Measurements from ENCODE around the gene CDH24.

Gene CDH24

GRCh38 chr14:23089498-23090253 lies 32.4 kb upstream of the CDH24 start:
- peak; percentile 22 for DNase-seq

- no peak for DNase-seq
Measured at GRCh38 chr14:23086565-23086964, 29.2 kb upstream of the CDH24 start.

DNA sequence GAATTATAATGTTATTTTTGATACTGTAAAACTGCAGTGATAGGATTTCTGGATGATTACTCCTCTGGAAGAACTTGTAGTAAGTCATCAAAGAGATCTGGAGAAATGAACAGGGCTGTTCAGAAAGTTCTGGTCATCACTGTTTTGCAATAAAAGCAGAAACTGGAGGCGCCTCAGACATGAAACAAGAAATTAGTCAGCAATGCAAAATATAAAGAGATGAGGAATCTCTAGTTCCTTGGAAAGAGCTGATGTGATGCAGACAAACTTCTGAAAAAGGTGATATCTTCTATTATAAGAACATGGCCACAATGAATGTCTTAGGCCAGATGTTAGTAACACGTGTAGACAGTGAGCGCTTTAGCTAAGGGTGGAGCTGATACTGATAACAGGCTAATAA lies 28.1 kb upstream of the CDH24 start:
- DNase-seq = no peak

DNA sequence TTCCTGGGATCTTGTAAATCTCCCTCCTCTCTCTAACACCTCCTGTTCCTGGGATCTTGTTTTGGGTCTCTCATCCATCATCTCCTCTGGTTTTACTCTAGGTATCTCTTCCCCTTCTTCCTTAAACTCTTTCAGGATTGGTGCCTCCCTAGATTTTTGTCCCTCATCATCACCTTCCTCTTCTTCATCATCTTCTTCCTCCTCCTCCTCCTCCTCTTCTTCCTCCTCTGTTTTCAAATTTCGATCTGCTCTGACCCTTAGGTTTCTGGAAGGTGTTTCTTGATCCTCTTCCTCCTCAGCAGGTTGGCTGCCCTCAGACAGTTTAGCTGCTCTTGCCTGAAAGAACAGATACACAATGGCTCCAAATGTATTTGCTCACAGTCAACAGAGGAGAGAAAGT lies 23.2 kb upstream of the CDH24 start:
- DNase-seq = no peak

- no peak for DNase-seq
Measured at GRCh38 chr14:23079716-23080115, 22.4 kb upstream of the CDH24 start.

DNA sequence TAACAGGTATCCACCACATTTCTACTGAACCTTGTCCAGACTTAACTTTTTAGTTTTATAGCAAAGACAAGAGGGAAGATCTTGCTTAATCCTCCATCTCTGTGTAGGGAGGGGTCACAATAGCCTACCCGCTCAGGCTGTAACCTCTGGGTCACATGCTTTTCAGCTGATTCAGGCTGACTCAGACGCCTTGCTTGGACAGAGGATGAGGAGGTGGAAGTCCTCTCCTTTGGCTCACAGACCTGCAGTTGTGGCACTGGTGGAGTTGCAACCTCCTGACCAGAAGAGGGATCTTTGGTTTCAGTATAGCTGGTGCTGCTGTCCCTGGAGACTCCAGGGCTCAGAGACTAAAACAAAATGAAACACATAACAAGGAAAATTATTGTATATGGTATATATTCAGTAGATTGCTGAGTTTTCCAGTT lies 21.4 kb upstream of the CDH24 start:
- DNase-seq = no peak

DNA sequence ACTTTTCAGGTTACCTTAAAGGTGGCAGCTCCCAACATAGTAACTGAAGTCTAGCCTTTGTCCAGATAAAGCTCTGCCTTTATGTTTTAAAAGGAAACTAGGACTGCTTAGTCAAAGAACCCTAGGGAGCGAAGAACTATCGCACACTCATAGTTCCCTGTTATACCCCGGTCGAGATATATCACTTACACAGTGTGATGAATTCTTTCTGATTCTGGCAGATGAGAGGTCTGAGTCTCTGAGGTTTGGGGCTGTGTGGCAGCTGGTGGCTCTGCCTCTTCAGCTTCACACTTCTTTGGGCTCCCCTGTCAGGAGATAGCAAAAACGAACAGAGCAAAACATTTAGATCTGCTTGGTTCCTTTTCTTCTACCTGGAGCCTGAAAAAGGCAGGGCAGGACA lies 20.6 kb upstream of the CDH24 start:
- no peak for DNase-seq

GRCh38 chr14:23076785-23077408 lies 19.6 kb upstream of the CDH24 start:
- DNase-seq = no peak

DNA sequence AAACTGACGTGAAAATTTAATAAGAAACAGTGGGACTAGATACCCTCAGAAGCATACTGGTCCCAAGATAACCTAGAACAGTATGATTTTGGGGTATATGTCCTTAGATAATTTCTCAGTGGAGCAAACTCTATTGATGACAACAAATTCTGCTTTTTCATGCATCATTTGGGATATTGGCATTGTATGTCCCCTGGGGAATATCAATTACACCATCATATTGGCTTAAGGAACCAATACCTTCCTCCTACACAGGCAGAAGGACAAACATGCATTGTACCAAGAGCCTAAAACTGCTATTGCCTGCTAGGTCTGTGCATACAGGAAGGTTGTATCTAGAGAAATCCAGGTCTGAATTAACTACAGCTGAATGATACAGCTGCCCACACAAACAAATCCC lies 17.6 kb upstream of the CDH24 start:
- DNase-seq = no peak

- DNase-seq = no peak
Measured at GRCh38 chr14:23071921-23072539, 14.7 kb upstream of the CDH24 start.

GRCh38 chr14:23071244-23071920 lies 14.1 kb upstream of the CDH24 start:
- peak; percentile 92 for DNase-seq

GRCh38 chr14:23070262-23071129 lies 13.2 kb upstream of the CDH24 start:
- DNase-seq = no peak

DNA sequence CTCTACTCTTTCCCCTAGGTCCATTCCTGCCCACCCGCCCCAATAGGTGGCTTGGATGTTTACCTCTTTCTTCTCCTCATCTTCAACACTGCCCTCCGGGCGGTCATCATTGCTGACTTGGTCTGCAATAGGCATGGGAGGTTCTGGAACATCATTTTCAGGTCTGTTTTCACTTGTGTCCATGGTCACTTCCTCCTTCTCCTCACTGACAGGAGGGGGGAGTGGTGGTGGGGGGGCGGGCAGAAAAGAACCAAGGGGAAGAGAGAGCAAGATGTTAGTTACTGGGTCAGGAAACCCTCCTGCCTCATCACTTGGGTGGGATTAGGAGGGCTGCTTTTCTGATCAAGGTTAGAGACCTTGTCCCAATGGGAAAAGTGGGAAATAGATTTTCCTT lies 12.1 kb upstream of the CDH24 start:
- DNase-seq = no peak

- peak; percentile 88 for DNase-seq
Measured at GRCh38 chr14:23068789-23069412, 11.6 kb upstream of the CDH24 start.

GRCh38 chr14:23067847-23068788 lies 10.8 kb upstream of the CDH24 start:
- peak; percentile 37 for DNase-seq

- DNase-seq = peak; percentile 37
Measured at GRCh38 chr14:23066855-23067744, 9.8 kb upstream of the CDH24 start.

DNA sequence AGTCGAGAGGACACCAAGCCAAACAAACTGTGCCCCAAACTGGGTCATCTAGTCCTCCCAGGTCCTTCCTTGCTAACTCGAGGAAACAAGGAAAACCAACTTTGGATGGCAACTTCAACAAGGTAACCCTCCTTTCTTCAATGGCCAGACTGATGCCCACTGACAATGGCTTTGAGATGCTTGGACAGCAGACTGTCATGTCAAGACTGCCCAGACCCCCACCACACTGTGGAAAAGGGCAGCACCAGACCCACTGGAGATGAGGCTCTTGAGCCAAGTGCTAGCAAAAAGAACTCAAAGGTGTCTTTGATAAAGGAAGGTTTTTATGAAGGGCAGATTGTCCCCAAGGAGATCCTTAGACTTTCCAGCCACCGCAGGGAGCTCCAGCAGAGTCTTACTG lies 9.0 kb upstream of the CDH24 start:
- peak; percentile 33 for DNase-seq

DNA sequence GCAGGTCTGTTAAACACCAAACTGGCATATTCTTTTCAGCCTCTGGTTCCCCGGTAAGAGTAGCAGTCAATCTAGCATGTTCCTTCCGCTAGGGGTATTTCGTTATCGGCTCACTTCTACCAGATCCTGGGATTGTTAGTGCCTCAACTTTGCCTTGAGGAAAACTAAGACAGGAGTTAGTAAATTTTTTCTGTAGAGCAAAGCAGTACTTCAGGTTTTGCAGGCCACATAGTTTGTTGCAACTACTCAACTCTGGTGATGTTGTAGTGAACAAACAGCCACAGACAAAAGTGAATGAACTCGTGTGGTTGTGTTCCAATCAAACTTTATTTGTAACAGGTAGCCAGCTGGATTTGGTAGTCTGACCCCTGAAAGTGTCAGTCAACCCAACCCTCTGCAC lies 6.3 kb upstream of the CDH24 start:
- DNase-seq = no peak

DNA sequence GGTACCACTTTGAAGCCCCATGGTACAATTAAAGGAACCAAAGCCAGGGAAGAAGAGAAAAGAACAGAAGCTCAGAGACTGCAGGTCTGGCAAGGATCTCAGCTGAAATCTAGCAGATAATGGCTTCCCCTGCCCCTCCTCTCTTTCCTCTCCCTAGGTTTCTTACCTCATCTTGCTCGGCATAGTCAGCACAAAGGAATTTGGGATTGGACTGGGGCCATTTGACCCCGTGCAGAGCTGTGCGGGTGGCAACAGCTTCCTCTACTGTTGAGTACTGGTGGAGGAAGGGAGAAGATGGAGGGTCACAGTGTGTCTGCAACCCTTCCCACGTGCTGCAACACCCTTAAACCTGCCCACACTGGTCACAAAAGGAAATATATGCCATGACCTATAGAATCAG lies 4.7 kb upstream of the CDH24 start:
- DNase-seq = peak; percentile 14
